PC-9 (cell line): ENCODE results near the gene PWWP2B. TPM values are rescaled to one million over a fixed set of nuclear protein-coding genes. Genes with fewer than 3 reads are reported as not detected.

ENCODE experiments used
- BruUV-seq: library from RNA; stranded (reverse); fragments of 400-500 nt; replicated peaks from 2 replicates; lab custom pipeline; 2021; lab: Mats Ljungman, UMichigan
- CTCF ChIA-PET: fragments of 300-600 bp; sonication (Branson Sonifier 250); formaldehyde crosslinking; loops from one replicate; lab custom pipeline; 2022; ENCODE audit warnings: antibody characterized with exemption; lab: Charles Lee
- POLR2A ChIA-PET: fragments of 300-600 bp; sonication (Branson Sonifier 250); formaldehyde crosslinking; loops from one replicate; lab custom pipeline; 2022; ENCODE audit warnings: antibody characterized with exemption; ENCODE audit not compliant: unreplicated experiment; lab: Charles Lee
- DNase-seq, 2 experiments: peaks; one replicate each; pipeline versions ENCODE4 v3.0.0 to v3.0.0-alpha.2; 2015 to 2022; ENCODE audit warnings: mixed read lengths in 1 of 2
- H2AFZ ChIP-seq: fragments of 200-600 bp; sonication (generic); 2 replicates; pipeline ENCODE4 v1.8.1; 2017; ENCODE audit warnings: antibody characterized with exemption
- H3F3A ChIP-seq: fragments of 200-600 bp; sonication (generic); 2 replicates; pipeline ENCODE4 v1.8.1; 2017; ENCODE audit warnings: antibody characterized with exemption, mild to moderate bottlenecking, low read depth; ENCODE audit not compliant: insufficient read depth
- H3K27ac ChIP-seq: fragments of 200-600 bp; sonication (generic); 2 replicates; pipeline ENCODE4 v1.6.1; 2016; ENCODE audit warnings: mixed run types
- H3K27me3 ChIP-seq: fragments of 200-600 bp; sonication (generic); 2 replicates; pipeline ENCODE4 v1.6.1; 2016; ENCODE audit warnings: low read depth, mixed run types; ENCODE audit not compliant: insufficient read depth
- H3K36me3 ChIP-seq: fragments of 200-600 bp; sonication (generic); 2 replicates; pipeline ENCODE4 v1.6.1; 2016; ENCODE audit warnings: low read depth, mixed run types
- H3K4me1 ChIP-seq: fragments of 200-600 bp; sonication (generic); replicated peaks from 2 replicates; pipeline ENCODE4 v1.6.1; 2016; ENCODE audit warnings: mixed run types; ENCODE audit not compliant: insufficient read depth
- H3K4me2 ChIP-seq: fragments of 200-600 bp; sonication (generic); 2 replicates; pipeline ENCODE4 v1.6.1; 2017; ENCODE audit warnings: mixed run types
- H3K4me3 ChIP-seq: fragments of 200-600 bp; sonication (generic); 2 replicates; pipeline ENCODE4 v1.6.1; 2016; ENCODE audit warnings: mixed run types
- H3K79me2 ChIP-seq: fragments of 200-600 bp; sonication (generic); 2 replicates; pipeline ENCODE4 v1.6.1; 2017; ENCODE audit warnings: low read depth, mixed run types
- H3K9me2 ChIP-seq: fragments of 200-600 bp; sonication (generic); 2 replicates; pipeline ENCODE4 v1.8.1; 2017; ENCODE audit warnings: mild to moderate bottlenecking; ENCODE audit not compliant: insufficient read depth
- H3K9me3 ChIP-seq: fragments of 200-600 bp; sonication (generic); 2 replicates; pipeline ENCODE4 v1.8.1; 2016; ENCODE audit warnings: low read depth; ENCODE audit not compliant: insufficient read depth
- H4K20me1 ChIP-seq: fragments of 200-600 bp; sonication (generic); 2 replicates; pipeline ENCODE4 v1.8.1; 2017; ENCODE audit not compliant: insufficient read depth
- CTCF ChIP-seq: fragments of 200-600 bp; sonication (generic); conservative IDR thresholded peaks from 2 replicates; pipeline ENCODE4 v1.6.1; 2017; ENCODE audit warnings: mixed run types, antibody characterized with exemption, mild to moderate bottlenecking, moderate library complexity
- EZH2 ChIP-seq: fragments of 200-600 bp; sonication (generic); IDR thresholded peaks from 2 replicates; pipeline ENCODE4 v1.8.0; 2017; ENCODE audit warnings: antibody characterized with exemption, low read depth
- intact Hi-C: fragments of 100-400 bp; cut with micrococcal nuclease; formaldehyde crosslinking; loops from one replicate; pipeline ENCODE4 v1.10.0; 2022; ENCODE audit not compliant: unreplicated experiment
- total RNA-seq: library from RNA; stranded (reverse); gene quantifications from 2 replicates; pipeline ENCODE4 v1.2.3, GENCODE V29; 2021

Gene PWWP2B
- total RNA-seq, 1 experiment from 2014 or later = 16.9 TPM

GRCh38 chr10:132465889-132466519 is 69.0 kb downstream of the PWWP2B start:
- H3K4me3 ChIP-seq = no peak overlapping the region
- no peaks in the 10 kb centered on the region for H3K36me3 ChIP-seq
- no peaks in the 10 kb centered on the region for H3K9me2 ChIP-seq
- no peaks in the 10 kb centered on the region for H4K20me1 ChIP-seq
- no peak overlapping the region for H3K4me2 ChIP-seq
- peaks cover 11% of the 10 kb centered on the region; the same call in 1 of the 2 replicates for H3K4me1 ChIP-seq
- intact Hi-C loops = no loop called here
- ChIA-PET CTCF (no interaction called here), POLR2A (no interaction called here)
- DNase-seq = no peak
- no TSS peak for BruUV-seq
- no peaks in the 10 kb centered on the region for H3K27me3 ChIP-seq
- no peak overlapping the region for H3K27ac ChIP-seq
- no peaks in the 10 kb centered on the region for H3F3A ChIP-seq
- no peaks in the 10 kb centered on the region for H3K9me3 ChIP-seq
- no peak for TF ChIP-seq CTCF
- no peak for TF ChIP-seq EZH2
- H3K79me2 ChIP-seq = no peaks in the 10 kb centered on the region
- no peak overlapping the region for H2AFZ ChIP-seq

GRCh38 chr10:132466520-132467463 is 69.8 kb downstream of the PWWP2B start:
- H3K27me3 ChIP-seq = no peaks in the 10 kb centered on the region
- H3K79me2 ChIP-seq = no peaks in the 10 kb centered on the region
- DNase-seq = no peak
- TF ChIP-seq CTCF (no peak), EZH2 (no peak)
- H3K9me2 ChIP-seq = no peaks in the 10 kb centered on the region
- no TSS peak for BruUV-seq
- H2AFZ ChIP-seq = no peak overlapping the region
- intact Hi-C loops = no loop called here
- H3K9me3 ChIP-seq = no peaks in the 10 kb centered on the region
- no peak overlapping the region for H3K27ac ChIP-seq
- CTCF ChIA-PET = interaction anchor here (0.6 kb wide), 1 partner anchor 368 kb away, joined by 3 read pairs; no protein-coding TSS in a partner anchor
- POLR2A ChIA-PET = no interaction called here
- H3K36me3 ChIP-seq = no peaks in the 10 kb centered on the region
- H3K4me1 ChIP-seq = peaks cover 11% of the 10 kb centered on the region; the same call in 1 of the 2 replicates
- no peaks in the 10 kb centered on the region for H3F3A ChIP-seq
- H3K4me2 ChIP-seq = peak overlapping the region; percentile 92; the same call in 1 of the 2 replicates
- no peaks in the 10 kb centered on the region for H4K20me1 ChIP-seq
- H3K4me3 ChIP-seq = no peak overlapping the region

Other genes with a start within 250 kb of the PWWP2B start
- 2.8 and 4.8 TPM in 2 replicates for gene DPYSL4, start 210.3 kb upstream of the PWWP2B start, total RNA-seq
- gene STK32C, start 89.2 kb upstream of the PWWP2B start, total RNA-seq = 13.9 and 21.8 TPM in 2 replicates
- gene LRRC27, start 65.0 kb upstream of the PWWP2B start, total RNA-seq = 10.0 and 17.5 TPM in 2 replicates
- gene INPP5A, start 140.6 kb downstream of the PWWP2B start, total RNA-seq = 18.4 and 18.8 TPM in 2 replicates